HG03442 (cell line): ENCODE measurements around the gene MTX2.

Experiments used
- ATAC-seq: cut with Tn5 transposase; IDR thresholded peaks from one replicate; pipeline ENCODE4 v1.9.1; 2021; ENCODE audit warnings: mild to moderate bottlenecking, moderate library complexity; ENCODE audit not compliant: unreplicated experiment

MTX2 gene

DNA sequence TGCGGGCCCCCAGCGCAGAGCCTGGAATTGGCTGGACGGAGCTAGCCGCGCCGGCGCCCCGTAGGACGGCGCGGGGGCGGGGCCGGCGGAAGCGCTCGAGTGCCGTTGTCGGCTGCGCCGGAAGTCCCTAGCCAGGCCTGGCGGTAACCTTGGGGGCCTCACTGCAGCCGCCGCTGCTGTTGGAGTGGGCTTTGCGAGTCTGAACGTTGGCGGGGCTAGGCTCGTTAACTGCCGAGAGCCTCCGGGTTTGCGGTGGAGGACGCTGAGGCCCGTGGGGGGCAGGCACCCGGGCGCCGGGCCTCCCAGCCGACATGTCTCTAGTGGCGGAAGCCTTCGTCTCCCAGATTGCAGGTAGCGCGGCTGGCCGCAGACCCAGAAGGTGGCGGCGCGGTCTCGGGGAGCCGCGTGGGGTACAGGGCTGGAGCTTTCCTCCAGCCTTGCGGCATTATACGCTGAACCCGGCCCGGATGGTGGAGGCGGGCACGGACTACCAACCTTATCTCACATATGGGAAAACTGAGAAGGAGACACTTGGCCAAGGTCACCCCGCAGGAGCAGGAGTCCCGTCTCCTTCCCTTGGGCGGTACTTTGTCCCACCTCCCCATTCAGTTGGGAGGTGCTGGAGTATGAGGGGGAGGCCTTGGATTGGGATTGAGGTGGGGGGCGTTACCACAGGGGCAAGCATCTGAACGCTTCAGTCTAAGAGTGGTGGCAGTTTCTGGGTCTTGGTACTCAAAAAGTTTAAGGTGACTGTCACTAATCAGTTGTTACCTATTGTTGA, at the start of gene MTX2:
MTX2 (plus strand) TSS at position 124 of the 781 bp plus-strand sequence; CDS start at position 312, 188 bp downstream.
- peak; percentile 95 for ATAC-seq

GRCh38 chr2:176227874-176228273, 41.4 kb upstream of the MTX2 start:
- ATAC-seq, result no peak

DNA sequence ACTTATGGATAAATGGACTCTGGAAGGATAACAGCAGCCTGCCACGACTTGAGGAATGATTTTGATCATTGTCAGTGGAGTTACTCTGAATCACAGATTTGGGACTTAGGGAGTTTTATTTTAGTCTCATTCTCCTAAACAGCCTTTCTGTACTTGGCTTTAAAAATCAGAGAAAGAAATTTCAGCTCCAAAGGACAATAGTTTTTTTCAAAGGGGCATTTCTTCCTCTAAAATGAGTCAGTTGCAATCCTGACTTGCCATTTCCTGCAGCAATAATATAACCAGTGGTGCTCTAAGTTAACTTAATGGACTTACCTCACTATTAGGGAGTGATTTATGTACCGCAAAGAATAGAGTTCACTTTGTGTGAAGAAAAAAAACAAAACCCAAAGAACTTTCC, 35.1 kb upstream of the MTX2 start:
- no peak for ATAC-seq

DNA sequence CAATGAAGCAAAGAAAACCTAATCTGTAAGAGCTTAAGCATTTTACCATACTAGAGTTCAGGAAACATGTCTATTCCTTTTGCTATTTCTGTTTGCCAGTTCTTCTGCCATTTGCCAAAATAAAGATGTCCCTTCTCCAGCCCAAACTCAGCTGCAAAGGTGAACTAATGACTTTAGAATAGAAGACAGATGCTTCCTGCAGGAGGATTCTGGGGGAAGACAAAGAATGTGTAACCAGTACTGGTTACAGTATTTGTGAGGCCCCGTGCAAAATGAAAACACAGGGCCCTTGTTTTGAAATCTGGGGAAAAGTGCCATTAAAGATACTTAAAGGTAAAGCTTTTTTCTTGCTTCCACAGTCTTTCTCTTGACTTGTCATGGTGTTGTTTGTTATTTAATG, 34.3 kb upstream of the MTX2 start:
- no peak for ATAC-seq

DNA sequence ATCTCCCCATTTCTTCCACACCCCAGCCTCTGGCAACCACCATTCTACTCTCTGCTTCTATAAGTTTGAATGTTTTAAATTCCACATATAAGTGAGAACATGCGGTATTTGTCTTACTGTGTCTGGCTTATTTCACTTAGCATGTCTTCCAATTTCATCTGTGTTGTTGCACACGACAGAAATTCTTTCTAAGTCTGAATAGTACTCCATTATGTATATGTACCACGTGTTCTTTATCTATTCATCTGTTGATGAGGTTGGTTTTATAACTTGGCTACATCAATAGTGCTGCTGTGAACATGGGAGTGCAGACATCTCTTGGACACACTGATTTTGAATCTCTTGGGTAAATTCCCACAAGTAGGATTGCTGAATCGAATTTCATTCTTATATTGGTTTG, 31.8 kb upstream of the MTX2 start:
- no peak for ATAC-seq

DNA sequence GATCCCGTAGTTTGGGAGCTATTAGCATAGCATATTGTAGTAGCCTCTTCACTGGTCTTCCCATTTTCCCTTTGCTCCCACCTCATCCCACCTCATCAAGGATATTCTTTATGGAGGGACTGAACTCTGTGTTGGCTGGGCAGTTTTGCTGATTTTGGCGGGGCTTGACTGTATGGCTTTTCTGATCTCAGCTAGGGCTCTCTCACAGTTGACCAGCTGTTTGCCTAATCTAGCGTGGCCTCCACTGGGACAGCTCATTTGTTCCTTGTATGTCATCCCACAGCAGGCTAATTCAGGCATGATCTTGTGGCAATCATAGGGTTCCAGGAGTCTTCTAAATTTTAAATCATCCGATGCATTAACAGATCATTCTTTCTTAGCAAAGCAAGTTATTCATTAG, 30.2 kb upstream of the MTX2 start:
- no peak for ATAC-seq

- ATAC-seq, result no peak
These were observed 28.9 kb upstream of the MTX2 start for GRCh38 chr2:176240301-176240700.

DNA sequence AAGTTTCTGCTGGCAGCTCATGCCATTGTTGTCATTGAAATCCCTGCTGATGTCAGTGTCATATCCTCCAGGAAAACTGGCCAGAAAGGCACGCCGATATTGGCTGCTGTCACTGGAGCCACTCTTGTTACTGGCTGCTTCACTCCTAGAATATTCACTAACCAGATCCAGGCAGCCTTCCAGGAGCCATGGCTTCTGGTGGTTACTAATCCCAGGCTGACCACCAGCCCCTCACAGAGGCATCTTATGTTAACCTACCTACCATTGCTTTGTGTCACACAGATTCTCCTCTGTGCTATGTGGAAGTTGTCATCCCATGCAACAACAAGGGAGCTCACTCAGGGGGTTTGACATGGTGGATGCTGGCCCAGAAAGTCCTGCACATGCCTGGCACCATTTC, 27.0 kb upstream of the MTX2 start:
- ATAC-seq, result no peak

GRCh38 chr2:176246331-176246730, 22.9 kb upstream of the MTX2 start:
- ATAC-seq, result no peak

DNA sequence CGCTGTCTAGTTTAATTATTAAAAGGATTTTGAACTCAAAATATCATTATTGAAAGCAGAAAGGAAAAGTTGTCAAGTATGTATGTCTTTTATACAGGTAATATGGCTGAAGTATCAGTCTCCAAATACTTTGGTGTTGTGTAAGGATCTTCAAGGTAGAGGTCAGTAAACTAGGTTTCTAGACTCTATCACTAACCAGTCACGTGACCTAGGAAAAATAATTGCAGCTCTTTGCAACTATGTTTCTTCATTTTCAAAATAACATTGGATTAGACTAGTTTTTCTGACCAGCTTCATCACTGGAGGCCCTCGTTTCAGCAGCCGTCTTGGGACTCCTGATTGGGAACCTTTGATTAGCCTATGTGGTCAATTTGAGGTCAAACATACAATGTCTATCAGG, 21.4 kb upstream of the MTX2 start:
- ATAC-seq, result no peak

DNA sequence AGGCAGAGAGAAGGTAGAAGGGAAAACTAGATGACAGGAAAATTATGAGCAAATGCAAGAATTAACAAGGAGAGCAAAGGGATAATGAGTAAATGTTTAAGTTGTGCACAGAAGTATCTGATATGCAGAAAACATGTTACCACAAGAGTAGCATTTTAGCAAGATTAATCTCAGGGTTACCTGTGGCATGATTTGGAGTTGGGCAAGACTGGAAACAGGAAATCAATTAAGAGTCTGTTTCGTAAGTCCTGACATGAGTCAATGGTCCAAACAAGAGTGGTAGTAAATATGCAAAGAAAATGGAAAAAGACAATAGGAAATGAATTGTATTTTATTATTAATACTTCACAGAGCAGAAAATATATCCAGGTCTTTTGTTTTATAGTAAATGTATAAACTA, 17.3 kb upstream of the MTX2 start:
- no peak for ATAC-seq

DNA sequence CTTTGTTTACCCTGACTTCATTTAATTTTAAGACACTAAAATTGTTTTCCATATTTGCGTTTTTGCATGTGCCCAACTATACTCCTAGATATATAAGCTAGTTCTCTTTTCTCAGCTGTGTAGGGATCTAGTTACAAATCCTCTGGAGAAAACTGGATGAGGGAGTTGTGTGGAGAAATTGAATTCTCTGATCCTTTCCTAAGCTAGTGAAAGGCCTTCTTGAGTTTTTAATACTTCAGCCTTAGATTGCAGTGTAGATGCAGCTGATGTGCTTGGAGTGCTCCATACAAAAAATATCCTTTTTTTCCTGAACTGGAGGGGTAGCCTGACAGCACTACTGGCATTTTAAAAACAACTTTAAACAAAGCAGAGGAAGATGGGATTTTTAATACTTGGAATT, 8.6 kb upstream of the MTX2 start:
- ATAC-seq, result no peak

- ATAC-seq, result no peak
These were observed 8.1 kb upstream of the MTX2 start for GRCh38 chr2:176261136-176261535.

- no peak for ATAC-seq
These were observed 295 bp upstream of the MTX2 start for GRCh38 chr2:176268976-176269318.

GRCh38 chr2:176270100-176270750, 983 bp downstream of the MTX2 start:
- ATAC-seq, result no peak

GRCh38 chr2:176272870-176273459, 3.7 kb downstream of the MTX2 start:
- no peak for ATAC-seq

GRCh38 chr2:176278927-176279326, 9.7 kb downstream of the MTX2 start:
- no peak for ATAC-seq

DNA sequence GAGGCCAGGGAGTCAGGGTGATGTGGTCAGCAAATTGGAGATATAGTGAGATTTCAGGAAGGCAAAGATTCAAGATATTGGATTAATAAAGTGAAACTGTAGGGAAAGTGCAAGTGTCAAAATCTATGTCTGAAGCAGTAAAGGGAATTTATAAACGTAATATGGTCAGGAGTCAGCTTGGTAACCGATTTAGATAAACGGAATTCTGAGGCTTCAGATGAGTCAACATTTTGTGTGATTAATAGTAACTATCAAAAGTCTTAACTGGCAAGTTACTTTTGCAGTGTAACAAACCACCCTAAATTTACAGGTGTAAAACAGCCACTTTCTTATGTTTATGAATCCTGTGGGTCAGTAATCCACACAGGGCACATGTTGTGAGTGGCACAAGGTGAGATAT, 10.9 kb downstream of the MTX2 start:
- no peak for ATAC-seq

DNA sequence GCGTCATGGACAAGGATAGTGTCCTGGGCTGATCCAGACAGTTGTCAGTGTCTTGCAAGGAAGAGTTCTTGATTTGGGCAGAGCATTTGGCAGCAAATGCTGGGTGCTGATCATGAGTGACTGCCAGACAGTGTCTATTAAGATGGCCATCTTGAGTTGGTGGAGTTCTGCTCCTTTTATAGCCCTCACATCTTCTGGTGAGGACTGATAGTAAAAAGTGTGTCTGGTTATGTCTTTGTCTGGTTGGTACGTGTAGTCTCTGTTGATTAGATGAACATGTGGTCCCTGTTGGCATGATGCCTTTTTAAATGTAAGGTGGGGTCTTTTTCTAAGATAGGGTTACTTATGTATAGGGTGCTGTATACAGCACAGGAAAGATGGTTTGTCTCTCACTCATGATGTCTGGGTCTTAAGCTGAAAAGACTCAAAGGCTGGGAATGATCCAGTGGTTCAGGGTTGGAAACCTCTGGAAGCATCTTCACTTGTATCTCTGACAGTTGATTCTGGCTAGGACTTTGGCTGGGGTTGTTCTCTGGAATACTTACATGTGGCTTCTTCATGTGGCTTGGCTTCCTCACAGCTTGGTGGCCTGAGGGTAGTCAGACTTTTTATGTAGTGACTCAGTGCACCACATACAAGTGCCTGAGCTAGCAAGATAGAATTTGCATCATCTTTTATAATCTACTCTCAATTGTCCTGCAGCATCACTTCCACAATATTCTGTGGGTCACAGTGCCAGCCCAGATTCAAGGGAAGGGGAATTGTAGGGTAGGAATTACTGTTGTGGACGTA, 11.8 kb downstream of the MTX2 start:
- ATAC-seq, result no peak

DNA sequence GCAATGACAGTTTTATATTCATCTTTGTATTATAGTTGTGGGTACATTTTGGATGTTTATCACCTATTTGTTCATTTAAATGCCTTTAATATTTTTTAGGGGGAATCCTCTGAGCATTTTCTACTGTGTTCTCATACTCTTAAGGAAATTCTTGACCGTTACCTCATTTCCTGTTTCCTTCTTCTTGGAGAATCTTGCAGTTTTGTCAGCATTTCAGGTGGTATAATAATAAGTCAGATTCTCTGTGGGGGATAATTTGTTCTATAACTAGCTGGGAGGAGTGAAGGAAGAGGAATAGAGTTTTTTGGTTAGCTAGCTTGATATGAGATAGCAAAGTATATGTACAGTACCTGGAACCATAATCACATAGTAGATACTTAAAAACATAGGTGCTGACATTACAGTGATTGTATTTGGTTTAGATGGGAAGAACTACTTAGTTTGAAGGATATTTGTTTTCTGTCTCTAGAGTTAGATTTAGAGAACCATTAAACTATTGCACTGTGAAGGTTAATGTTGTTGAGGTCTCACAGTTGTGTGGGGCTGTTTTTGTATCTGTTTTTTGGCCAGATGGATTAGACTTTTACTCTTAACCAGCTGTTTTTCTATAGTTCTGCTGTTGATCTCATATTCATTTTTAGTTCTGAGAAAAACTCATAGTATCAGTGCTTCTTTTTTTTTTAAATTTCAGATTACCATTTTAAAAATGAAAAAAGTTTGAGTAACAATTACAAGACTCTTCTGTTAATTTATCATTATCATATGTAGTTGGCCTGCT, 14.2 kb downstream of the MTX2 start:
- ATAC-seq, result no peak
